ENCODE results near the gene PFDN4. TPM values are rescaled to one million over a fixed set of nuclear protein-coding genes. Genes with fewer than 3 reads are reported as not detected.

Gene PFDN4
- total RNA-seq, 1 donor from 2014 or later: 143 TPM

DNA sequence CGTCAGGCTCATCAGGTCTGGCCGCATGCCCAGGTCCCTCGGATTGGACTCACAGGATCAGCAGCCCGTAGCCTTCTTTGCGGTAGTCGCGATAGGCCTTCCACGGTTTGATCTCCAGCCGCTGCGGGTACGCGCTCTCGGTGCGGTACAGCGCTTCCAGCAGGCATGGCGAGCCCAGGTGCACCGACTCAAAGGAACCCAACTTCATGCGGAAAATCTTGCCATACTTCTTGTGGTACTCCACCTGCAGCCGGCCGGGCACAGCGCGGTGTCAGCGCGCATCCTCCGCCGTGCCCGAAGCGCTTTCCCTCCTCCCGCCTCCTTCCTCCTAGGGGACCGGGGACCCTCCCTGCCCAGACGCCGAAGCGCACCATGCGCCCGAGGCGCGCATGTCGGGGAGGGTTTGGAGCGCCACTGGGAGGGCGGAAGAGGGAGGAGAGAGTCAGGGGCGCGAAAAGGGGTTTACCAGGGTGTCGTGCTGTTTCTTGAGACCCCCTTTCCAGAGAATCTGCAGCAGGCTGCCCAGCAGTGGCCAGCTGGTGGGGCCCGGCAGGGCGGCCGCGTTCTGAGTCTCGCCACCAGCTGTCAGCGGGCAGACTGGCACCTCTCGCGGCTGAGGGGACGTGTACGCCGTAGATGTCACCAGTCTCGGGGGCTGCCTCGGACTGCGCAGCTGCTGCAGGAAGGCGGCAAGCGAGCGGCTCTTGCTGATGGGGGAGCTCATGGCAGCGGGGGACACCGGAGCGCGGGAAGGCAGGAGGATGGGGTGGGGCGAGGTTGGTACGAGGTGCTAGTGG, 34.8 kb upstream of the PFDN4 start:
- Histone ChIP-seq H3K4me3 (ENCODE audit: low read depth, low read length) (peak overlapping the region; percentile 17), H3K27me3 (ENCODE audit: control insufficient read depth, insufficient read depth, low read length) (peaks cover 22% of the 10 kb centered on the region), H3K36me3 (ENCODE audit: control insufficient read depth, insufficient read depth, low read length) (no peaks in the 10 kb centered on the region)
- TF ChIP-seq, protein P1, sequence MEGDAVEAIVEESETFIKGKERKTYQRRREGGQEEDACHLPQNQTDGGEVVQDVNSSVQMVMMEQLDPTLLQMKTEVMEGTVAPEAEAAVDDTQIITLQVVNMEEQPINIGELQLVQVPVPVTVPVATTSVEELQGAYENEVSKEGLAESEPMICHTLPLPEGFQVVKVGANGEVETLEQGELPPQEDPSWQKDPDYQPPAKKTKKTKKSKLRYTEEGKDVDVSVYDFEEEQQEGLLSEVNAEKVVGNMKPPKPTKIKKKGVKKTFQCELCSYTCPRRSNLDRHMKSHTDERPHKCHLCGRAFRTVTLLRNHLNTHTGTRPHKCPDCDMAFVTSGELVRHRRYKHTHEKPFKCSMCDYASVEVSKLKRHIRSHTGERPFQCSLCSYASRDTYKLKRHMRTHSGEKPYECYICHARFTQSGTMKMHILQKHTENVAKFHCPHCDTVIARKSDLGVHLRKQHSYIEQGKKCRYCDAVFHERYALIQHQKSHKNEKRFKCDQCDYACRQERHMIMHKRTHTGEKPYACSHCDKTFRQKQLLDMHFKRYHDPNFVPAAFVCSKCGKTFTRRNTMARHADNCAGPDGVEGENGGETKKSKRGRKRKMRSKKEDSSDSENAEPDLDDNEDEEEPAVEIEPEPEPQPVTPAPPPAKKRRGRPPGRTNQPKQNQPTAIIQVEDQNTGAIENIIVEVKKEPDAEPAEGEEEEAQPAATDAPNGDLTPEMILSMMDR (IDR thresholded peaks at IDR 0.05; ENCODE audit: insufficient read depth, low read length, poor library complexity, severe bottlenecking): no peak
- no peak for DNase-seq (ENCODE audit: low read depth)

DNA sequence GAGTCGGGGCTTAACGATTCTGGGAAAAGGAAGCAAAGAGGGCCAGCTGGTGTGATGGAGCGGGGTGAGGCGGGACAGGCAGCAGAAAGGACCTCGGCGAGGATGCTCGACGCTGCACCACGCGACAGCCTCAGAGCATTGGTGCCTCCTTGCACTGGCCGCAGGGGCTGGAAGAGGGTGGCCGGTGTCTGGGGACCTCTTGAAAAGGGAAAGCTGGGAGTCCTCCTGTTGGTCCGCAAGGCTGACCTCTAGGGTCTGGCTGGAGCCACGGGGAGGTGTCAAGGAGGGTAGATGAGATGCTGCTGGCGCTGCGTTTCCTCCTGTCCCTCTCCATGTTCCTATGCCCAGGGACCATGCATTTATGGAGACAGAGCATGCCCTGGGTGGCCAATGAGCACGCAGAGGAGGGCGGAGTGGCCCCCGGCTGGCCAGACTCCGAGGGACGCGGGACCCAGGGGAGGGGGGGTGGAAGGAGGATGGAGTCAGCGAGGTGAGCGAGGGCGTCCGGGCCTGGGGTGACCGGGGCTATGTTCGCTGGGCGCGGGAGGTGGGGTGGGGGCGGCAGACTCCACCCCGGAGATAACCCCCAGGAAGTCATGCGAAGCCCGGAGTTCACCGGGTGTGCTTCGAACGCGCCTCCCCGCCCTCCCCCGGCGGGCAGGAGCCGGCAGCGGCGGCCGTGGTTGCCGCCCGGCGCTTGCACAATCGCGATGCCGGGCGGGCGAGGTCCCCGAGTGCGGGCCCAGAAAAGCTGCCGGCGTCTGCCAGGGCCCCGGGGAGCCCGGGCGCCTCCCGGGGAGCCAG, 34.0 kb upstream of the PFDN4 start, which contains the start of gene CYP24A1:
Gene CYP24A1 (minus strand): TSS at position 334 of the 804 bp plus-strand sequence. CDS start 407 bp downstream, outside the sequence.
- no peaks in the 10 kb centered on the region for H3K36me3 ChIP-seq (ENCODE audit: control insufficient read depth, insufficient read depth, low read length)
- DNase-seq (ENCODE audit: low read depth): no peak
- H3K4me3 ChIP-seq (ENCODE audit: low read depth, low read length): peak within 1 kb of the TSS; percentile 25

DNA sequence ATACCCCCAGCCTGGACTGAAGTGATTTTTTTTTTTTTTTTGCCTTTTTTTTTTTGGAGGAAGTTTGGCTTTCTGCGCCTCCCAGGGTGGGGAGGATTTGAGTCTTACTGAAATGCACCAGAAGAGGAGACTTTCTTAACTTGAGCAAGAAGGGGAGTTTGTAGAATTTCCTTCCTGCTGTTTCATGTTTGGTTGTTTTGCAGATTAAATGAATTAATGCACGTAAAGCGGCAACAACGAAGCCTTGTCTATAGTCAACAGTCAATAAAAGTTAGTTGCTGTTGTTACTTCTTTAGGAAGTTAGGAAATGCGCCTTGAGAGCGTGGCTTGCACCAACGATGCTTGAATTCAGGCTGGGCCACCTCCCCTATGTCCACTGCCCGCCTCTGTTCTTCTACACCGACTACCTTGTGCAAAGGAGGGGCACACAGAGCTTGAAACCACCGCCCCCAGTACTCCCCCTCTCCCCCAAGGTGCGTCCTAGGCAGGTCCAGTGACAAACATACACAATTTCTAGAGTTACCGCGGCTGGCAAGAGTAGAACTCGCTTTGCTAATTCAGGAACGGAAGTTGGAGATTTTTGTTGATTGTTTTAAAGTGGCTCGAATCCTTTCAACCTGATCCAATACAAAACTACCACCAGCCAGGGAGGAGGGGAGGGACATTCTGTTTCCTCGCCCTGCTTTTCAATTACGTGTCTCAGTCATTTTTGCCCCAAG, 33.3 kb upstream of the PFDN4 start:
- DNase-seq (ENCODE audit: low read depth): no peak
- H3K4me3 ChIP-seq (ENCODE audit: low read depth, low read length): no peak overlapping the region
- no peaks in the 10 kb centered on the region for H3K36me3 ChIP-seq (ENCODE audit: control insufficient read depth, insufficient read depth, low read length)
- peaks cover 22% of the 10 kb centered on the region for H3K27me3 ChIP-seq (ENCODE audit: control insufficient read depth, insufficient read depth, low read length)
- TF ChIP-seq, protein P1 (IDR thresholded peaks at IDR 0.05; ENCODE audit: insufficient read depth, low read length, poor library complexity, severe bottlenecking): no peak

More for the DNA sequence above, 34.0 kb upstream of the PFDN4 start, which contains the start of gene CYP24A1:
- TF ChIP-seq, protein P1 (IDR thresholded peaks at IDR 0.05; ENCODE audit: insufficient read depth, low read length, poor library complexity, severe bottlenecking): no peak
- peaks cover 22% of the 10 kb centered on the region for H3K27me3 ChIP-seq (ENCODE audit: control insufficient read depth, insufficient read depth, low read length)

DNA sequence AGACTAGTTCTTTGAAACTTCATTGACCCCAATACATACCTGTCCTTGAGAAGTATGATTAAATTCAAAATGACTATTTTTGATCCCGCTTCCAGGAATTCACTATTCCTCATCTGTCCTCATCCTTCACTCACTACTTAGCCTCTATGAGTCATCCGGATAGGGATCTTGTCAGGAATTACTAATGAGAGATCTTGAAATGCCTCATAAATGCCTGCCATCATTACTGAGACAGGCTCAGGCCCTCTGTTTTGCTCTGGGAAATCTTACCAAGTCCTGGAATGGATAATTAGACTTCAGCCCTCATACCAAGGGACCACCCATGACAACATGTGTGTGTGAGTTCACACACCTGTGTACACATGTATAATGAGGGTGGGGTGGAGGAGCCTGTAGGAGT, 31.3 kb upstream of the PFDN4 start:
- TF ChIP-seq, protein P1 (IDR thresholded peaks at IDR 0.05; ENCODE audit: insufficient read depth, low read length, poor library complexity, severe bottlenecking): no peak
- Histone ChIP-seq H3K27me3 (ENCODE audit: control insufficient read depth, insufficient read depth, low read length) (peaks cover 22% of the 10 kb centered on the region), H3K36me3 (ENCODE audit: control insufficient read depth, insufficient read depth, low read length) (no peaks in the 10 kb centered on the region), H3K4me3 (ENCODE audit: low read depth, low read length) (no peak overlapping the region)
- no peak for DNase-seq (ENCODE audit: low read depth)

DNA sequence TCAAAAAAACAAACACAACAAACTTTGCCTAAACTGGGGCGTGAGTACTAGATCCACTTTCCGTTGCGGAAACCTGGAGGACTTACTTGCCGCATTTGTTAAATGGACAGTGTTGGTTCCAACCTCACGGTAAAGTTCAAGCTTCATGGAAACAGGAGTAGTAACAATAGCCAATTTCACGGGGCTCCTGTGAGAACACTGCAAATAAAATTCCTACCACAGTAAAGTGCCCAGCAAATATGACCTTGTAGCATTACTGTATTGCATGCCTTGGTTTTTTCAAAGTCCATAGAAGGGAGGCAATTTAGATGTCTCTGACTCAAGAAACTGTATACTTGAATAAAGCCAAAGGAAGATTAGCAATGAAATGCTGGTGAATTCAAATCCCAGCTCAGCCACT, 30.5 kb upstream of the PFDN4 start:
- TF ChIP-seq, protein P1 (IDR thresholded peaks at IDR 0.05; ENCODE audit: insufficient read depth, low read length, poor library complexity, severe bottlenecking): no peak
- DNase-seq (ENCODE audit: low read depth): no peak

More for the DNA sequence above, 30.5 kb upstream of the PFDN4 start:
- no peak overlapping the region for H3K4me3 ChIP-seq (ENCODE audit: low read depth, low read length)
- no peaks in the 10 kb centered on the region for H3K36me3 ChIP-seq (ENCODE audit: control insufficient read depth, insufficient read depth, low read length)
- peaks cover 22% of the 10 kb centered on the region for H3K27me3 ChIP-seq (ENCODE audit: control insufficient read depth, insufficient read depth, low read length)

Measured in kidney epithelial cell (primary cell).